LoVo (cell line): Measurements from ENCODE around the gene NBEA.
A peak's percentile ranks its signal among the peaks of the same experiment; 100 is the strongest.

Source experiments
- DNase-seq: peaks from one replicate; pipeline ENCODE4 v3.0.0-alpha.2; 2016; ENCODE audit warnings: low spot score

Gene NBEA

GRCh38 chr13:35593651-35594050, 651.6 kb downstream of the NBEA start:
- DNase-seq, result no peak

GRCh38 chr13:35594096-35594495, 652.0 kb downstream of the NBEA start:
- DNase-seq, result no peak

- DNase-seq, result no peak
Observed at GRCh38 chr13:35595181-35595580, 653.1 kb downstream of the NBEA start.

GRCh38 chr13:35596321-35597030, 654.4 kb downstream of the NBEA start:
- DNase-seq, result no peak

GRCh38 chr13:35597451-35597850, 655.4 kb downstream of the NBEA start:
- DNase-seq, result no peak

GRCh38 chr13:35598233-35598632, 656.2 kb downstream of the NBEA start:
- DNase-seq, result no peak

- DNase-seq, result no peak
Observed at GRCh38 chr13:35598790-35599369, 656.8 kb downstream of the NBEA start.

- DNase-seq, result no peak
Observed at GRCh38 chr13:35599384-35599783, 657.3 kb downstream of the NBEA start.

DNA sequence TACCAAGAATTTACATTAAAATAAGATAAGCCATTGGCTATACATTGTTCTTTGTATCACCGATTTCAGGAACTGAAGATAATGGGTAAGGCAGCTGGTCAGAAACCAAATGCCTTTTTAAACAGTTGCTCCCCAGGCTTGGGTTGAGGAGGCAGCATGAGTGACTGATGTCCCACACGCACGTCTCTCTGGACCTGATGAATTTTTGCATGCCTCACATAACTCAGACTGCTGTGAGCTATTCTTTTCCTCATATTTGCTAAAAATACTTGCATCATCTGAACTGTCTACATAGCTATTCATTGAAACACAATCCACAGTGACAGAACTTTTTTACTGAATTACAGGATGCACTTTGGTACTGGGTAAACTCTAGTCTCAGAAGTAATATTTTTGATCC, 658.1 kb downstream of the NBEA start:
- DNase-seq, result no peak

DNA sequence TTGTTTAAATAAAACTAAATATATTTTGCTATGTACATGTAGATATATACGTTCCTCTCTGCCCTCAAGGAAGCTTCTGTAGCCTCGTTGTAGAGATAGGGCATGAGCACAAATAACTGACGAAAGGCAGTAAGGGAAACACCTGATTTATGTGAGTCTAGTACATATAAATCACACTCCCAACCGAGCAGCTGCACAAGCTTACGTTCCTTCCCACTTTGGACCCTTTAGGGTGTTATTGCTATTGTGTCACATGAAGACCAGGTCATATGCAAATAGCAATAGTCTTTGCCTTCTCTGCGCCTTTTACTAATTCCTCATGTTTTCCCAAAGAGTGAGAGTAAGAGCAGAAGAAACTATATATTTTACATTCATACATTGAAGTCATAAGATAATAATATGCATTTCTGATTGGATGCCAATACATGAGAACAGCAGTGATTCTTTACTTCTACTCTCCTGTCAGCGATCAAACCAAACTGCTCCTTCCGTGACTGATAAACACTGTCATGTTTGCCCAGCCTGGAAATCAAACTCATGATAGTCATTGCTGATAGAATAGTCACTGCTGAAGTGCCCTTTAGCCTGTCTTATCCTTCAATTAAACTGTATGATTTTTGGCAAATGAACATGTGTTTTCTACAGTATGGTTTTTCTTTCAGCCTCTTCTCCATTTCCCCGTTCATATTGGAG, 661.7 kb downstream of the NBEA start:
- DNase-seq, result no peak

DNA sequence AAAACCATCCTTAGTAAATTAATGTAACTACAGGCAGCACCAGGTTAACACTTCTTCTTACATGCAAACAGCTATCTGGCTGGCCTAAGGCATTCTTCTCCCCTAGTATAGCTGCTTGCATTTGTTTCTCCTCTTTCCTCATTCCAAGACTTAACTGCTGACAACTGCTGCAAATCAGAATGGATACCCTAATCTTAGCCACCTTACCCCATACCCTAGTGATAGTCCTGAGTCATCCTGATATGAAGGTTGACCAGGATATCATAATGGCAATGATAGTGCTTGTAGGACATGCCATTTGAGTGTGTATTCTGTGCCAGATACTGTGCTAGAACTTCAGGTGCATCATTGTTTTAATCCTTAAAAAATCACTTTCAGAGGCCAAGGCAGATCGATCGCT, 672.6 kb downstream of the NBEA start:
- DNase-seq, result no peak

- DNase-seq, result no peak
Observed at GRCh38 chr13:35617420-35617819, 675.4 kb downstream of the NBEA start.

DNA sequence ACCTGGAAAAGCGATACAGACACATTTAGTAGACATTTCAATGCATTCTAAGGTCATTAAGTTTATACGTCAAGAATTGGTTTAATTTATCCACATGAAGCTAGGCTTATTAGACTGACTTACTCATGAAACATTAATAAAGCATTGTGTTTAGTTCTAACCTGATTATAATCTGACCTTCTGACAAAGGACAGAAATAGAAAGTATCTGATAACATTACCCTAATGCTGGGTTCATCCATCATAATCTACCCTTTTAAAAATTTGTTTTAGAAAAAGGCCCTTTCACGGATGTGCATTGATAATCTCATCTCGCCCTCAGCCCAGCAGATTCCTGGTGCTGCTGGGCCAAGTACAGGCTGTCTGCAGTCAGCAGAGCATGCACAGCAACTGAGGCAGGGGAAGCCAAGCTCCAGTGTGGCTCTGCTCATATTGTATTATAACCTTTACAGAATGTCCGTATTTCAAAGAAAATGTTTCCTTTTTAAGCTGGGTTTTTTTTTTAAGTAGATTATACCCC, 676.6 kb downstream of the NBEA start:
- DNase-seq, result no peak

DNA sequence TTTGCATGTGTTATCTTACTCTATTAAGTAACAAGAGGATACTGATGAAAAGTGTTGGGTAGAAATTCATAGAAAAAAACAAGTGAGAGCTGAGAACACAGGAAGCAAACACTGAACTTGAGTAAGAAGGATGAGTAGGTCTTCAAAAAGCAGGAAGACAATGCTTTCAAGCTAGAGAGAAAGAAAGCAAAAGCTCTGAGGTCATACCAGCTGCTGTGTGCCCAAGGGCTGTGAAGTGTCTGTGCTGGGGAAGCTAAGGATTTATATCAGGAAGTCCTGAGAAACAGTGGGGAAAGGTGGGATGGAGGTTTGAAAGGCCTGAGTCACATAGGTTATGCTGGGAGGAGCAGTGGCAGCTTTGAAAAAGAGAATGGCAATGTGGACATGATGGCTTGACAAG, 679.9 kb downstream of the NBEA start:
- no peak for DNase-seq

DNA sequence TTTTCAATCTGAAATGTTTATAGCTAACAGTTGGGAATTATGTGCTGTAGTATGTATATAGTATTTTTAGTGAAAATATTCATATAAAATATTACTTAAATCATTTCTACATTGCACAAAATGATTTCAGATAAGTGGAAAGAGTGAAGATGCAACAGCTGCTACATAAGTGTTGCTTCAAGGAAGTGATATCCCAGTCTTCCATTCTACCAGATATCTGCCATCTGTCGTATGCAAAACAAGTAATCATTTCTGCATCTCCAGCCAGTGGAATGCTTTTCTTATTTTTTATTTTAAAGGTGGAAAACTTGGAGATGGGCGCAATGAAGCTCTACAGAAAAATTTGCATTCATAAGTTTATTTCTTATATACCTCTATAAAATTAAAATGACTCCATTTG, 687.0 kb downstream of the NBEA start:
- DNase-seq, result no peak

DNA sequence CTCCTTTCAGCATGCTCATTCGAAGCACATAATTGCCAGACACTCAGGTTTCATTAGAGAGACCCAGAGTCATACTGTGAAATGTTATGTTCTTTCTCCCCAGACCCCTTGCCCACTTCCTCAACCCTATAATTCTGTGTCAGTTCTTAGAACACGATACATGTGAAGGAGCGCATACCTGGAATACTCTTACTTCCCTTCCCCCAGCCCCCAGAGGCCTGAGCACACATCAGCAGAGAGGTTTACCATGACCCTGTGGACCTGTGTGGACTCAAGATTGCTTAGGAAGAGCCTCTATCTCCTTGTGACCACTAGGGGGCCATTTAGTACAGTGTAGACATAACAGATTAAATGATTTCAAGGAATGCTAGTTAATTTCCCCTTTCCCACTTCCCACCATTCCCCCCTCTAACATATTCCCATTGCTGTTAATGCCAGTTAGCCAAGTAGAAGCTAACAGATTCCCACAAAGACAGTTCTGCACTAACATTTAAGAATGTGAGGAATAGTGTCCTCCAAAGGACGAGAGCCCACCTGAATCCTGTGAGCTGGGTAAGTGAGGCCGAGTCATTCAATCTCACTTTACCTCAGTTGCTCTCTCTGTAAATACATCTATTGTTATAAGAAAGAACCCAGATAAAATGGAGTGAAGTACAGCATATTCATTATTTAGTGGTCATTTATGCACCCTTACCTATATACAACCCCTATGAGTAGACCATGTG, 688.6 kb downstream of the NBEA start:
- DNase-seq, result peak; percentile 63

- DNase-seq, result no peak
Observed at GRCh38 chr13:35631666-35632065, 689.6 kb downstream of the NBEA start.

- DNase-seq, result no peak
Observed at GRCh38 chr13:35643625-35644024, 701.6 kb downstream of the NBEA start.

DNA sequence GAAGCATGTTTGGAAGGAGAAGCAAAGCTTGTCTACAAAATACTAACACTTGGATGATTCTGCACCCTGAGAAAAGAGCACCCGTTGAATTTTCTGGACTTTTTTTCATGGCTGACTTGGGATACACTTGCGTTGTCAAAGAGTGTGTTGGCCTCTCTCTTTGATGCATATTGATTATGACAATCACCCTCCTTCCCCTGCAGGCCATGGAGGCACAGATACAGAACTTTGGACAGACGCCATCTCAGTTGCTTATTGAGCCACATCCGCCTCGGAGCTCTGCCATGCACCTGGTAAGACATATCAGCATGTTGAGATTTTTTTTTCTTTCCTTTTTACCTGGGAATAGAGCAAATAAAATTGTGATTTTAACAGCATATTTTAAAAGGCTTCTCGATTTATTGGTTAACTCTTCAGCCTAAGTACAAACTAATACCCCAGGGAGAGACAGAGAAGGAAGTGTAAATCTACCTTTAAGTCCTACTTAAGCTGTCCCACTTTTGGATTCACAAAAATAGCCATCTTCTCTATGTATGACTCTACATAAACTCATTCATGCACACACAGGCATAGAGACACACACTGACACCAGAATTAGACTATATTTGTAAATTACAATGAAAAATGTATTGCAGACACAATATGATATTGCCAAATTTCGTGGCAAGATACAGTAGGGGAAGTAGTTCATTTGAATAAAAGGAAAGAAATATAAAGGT, 704.1 kb downstream of the NBEA start:
- no peak for DNase-seq

- no peak for DNase-seq
Observed at GRCh38 chr13:35648201-35648600, 706.1 kb downstream of the NBEA start.

- no peak for DNase-seq
Observed at GRCh38 chr13:35649162-35649561, 707.1 kb downstream of the NBEA start.

DNA sequence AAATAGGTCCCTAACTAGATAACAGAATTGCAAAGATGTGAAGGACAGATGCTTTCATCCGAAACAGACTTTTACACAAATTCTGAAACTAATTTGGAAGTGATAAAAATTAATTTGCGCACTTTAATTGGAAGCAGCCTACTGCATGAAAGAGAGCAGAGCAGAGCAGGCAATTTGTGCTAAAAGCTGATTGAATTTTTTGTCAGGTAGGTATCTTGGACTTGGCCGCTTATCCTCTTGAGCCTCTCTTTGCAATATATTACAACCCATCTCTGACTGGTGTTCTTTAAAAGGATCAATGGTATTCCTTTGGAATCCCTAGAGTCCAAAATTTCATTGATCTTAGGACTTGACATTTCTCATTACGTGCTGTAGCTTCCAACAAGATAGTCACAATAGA, 717.7 kb downstream of the NBEA start:
- no peak for DNase-seq
